Superior temporal gyrus (tissue), 1 donor: ENCODE measurements around the gene MAFB.
A peak's percentile ranks its signal among the peaks of the same experiment; 100 is the strongest.

Source experiments
- DNase-seq: peaks from one replicate; pipeline ENCODE4 v3.0.0-alpha.2; 2016; ENCODE audit errors: extremely low spot score

Gene MAFB

GRCh38 chr20:40703975-40704530 is 15.0 kb upstream of the MAFB start:
- DNase-seq, result no peak

GRCh38 chr20:40702504-40702903 is 13.5 kb upstream of the MAFB start:
- no peak for DNase-seq

GRCh38 chr20:40698744-40699143 is 9.7 kb upstream of the MAFB start:
- DNase-seq, result no peak

- no peak for DNase-seq
Observed at GRCh38 chr20:40698281-40698680, 9.2 kb upstream of the MAFB start.

GRCh38 chr20:40697541-40697940 is 8.5 kb upstream of the MAFB start:
- no peak for DNase-seq

- DNase-seq, result no peak
Observed at GRCh38 chr20:40695214-40695613, 6.2 kb upstream of the MAFB start.

- DNase-seq, result no peak
Observed at GRCh38 chr20:40694246-40694645, 5.2 kb upstream of the MAFB start.

- no peak for DNase-seq
Observed at GRCh38 chr20:40692240-40693011, 3.4 kb upstream of the MAFB start.

GRCh38 chr20:40691566-40692239 is 2.7 kb upstream of the MAFB start:
- DNase-seq, result no peak

GRCh38 chr20:40690836-40691565 is 2.0 kb upstream of the MAFB start:
- DNase-seq, result no peak

GRCh38 chr20:40689943-40690835 is 1.2 kb upstream of the MAFB start:
- DNase-seq, result peak; percentile 94

GRCh38 chr20:40688129-40689099 is 622 bp downstream of the MAFB start:
- no peak for DNase-seq

GRCh38 chr20:40687384-40688128 is 1.5 kb downstream of the MAFB start:
- DNase-seq, result no peak

- no peak for DNase-seq
Observed at GRCh38 chr20:40686893-40687292, 2.1 kb downstream of the MAFB start.

GRCh38 chr20:40686434-40686882 is 2.6 kb downstream of the MAFB start:
- no peak for DNase-seq

- no peak for DNase-seq
Observed at GRCh38 chr20:40685349-40685748, 3.7 kb downstream of the MAFB start.

GRCh38 chr20:40683894-40684268 is 5.2 kb downstream of the MAFB start:
- no peak for DNase-seq

GRCh38 chr20:40683221-40683893 is 5.7 kb downstream of the MAFB start:
- DNase-seq, result no peak
